Measurements from ENCODE around the gene NUDT16L1. TPM values are rescaled to one million over a fixed set of nuclear protein-coding genes. Genes with fewer than 3 reads are reported as not detected.
"Not testable (repeated sequence)": the region's sequence is repeated elsewhere in the genome, so short reads cannot be mapped to it uniquely, and the experiment has no call there.

Gene NUDT16L1
- total RNA-seq, 1 donor from 2014 or later, result 61.9 TPM

- H3K36me3 ChIP-seq, result peaks cover 16% of the 10 kb centered on the region
- no peaks in the 10 kb centered on the region for H3K9me3 ChIP-seq (replicated peaks)
- H3K4me1 ChIP-seq, result peaks cover 25% of the 10 kb centered on the region
- no peaks in the 10 kb centered on the region for H3K27me3 ChIP-seq (ENCODE audit: low read depth)
- peak overlapping the region; percentile 84 for H3K27ac ChIP-seq (replicated peaks)
- DNase-seq, result peak; percentile 91
- H3K4me3 ChIP-seq, result peak overlapping the region; percentile 88
- intact Hi-C loops (cut with micrococcal nuclease), result no loop called here
- no peak for TF ChIP-seq CTCF (IDR thresholded peaks at IDR 0.05; ENCODE audit: borderline replicate concordance)
Measured at GRCh38 chr16:4734730-4735535, 41.6 kb downstream of the NUDT16L1 start.

DNA sequence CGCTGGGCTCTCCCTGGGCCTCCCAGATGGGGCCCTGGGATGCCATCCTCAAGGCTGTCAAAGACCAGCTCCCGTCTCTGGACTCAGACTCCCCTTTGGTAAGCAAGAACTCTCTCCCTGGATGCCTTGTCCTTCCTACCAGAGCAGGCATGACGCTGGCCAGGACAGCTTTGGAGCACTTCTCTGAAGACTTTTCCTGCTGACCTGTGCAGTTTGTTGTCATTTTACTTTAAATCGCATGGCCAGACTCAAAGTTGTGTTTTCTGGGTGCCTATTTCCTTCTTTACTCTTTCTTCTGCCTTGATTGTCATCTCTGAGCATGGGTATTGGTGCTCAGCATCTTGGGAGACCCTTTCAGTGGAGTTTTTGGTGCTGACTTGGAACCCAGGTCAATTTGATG, 43.2 kb downstream of the NUDT16L1 start:
- Histone ChIP-seq H3K4me3 (no peak overlapping the region), H3K4me1 (peaks cover 25% of the 10 kb centered on the region), H3K27me3 (ENCODE audit: low read depth) (no peaks in the 10 kb centered on the region), H3K9me3 (replicated peaks) (no peaks in the 10 kb centered on the region), H3K36me3 (no peaks in the 10 kb centered on the region), H3K27ac (replicated peaks) (no peak overlapping the region)
- DNase-seq, result no peak
- no peak for TF ChIP-seq CTCF (IDR thresholded peaks at IDR 0.05; ENCODE audit: borderline replicate concordance)
- intact Hi-C loops (cut with micrococcal nuclease), result no loop called here

GRCh38 chr16:4737545-4737944, 44.2 kb downstream of the NUDT16L1 start:
- no peak overlapping the region for H3K27ac ChIP-seq (replicated peaks)
- no peak for TF ChIP-seq CTCF (IDR thresholded peaks at IDR 0.05; ENCODE audit: borderline replicate concordance)
- intact Hi-C loops (cut with micrococcal nuclease), result no loop called here
- H3K36me3 ChIP-seq, result no peaks in the 10 kb centered on the region
- no peak for DNase-seq
- no peak overlapping the region for H3K4me3 ChIP-seq
- H3K4me1 ChIP-seq, result peaks cover 25% of the 10 kb centered on the region
- no peaks in the 10 kb centered on the region for H3K27me3 ChIP-seq (ENCODE audit: low read depth)
- H3K9me3 ChIP-seq (replicated peaks), result no peaks in the 10 kb centered on the region

GRCh38 chr16:4738370-4738769, 45.0 kb downstream of the NUDT16L1 start:
- H3K27ac ChIP-seq (replicated peaks); DNase-seq; intact Hi-C loops (cut with micrococcal nuclease); H3K36me3 ChIP-seq; H3K27me3 ChIP-seq (ENCODE audit: low read depth); H3K4me3 ChIP-seq; H3K9me3 ChIP-seq (replicated peaks): not testable (repeated sequence)
- peaks cover 28% of the 10 kb centered on the region for H3K4me1 ChIP-seq

DNA sequence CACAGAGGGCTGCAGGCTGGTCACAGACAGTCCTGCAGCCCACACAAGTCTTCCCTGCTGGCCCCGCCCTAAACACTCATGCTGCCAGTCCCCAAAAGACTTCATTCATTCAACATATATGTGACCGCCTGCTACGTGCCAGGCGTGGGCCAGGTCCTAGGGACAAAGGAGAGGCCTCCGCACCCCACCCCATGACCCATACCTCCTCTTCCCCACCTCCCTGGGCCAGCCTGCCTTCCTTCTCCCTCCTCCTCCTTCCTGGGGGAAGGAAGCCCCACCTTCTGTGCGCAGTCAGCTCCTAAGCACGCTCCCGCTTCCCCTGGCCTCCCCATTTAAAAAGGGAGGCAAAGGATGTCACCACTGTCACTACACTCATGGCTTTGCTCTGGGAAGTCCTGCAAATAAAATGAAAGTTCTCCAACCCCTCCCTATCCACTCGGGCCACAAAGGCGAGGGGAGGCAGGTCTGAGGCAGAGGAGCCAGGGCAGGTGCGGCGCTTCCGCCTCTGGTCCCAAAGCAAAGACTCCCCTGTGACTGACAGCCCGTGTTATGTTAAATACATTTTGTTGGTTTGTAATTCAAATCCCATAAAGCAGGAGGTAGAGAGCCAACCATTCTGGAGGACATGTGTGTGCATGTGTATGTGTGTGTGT, 50.0 kb downstream of the NUDT16L1 start:
- Histone ChIP-seq H3K4me3 (peak overlapping the region; percentile 16), H3K36me3 (no peaks in the 10 kb centered on the region), H3K9me3 (replicated peaks) (no peaks in the 10 kb centered on the region), H3K4me1 (peaks cover 11% of the 10 kb centered on the region), H3K27ac (replicated peaks) (no peak overlapping the region), H3K27me3 (ENCODE audit: low read depth) (no peaks in the 10 kb centered on the region)
- TF ChIP-seq CTCF (IDR thresholded peaks at IDR 0.05; ENCODE audit: borderline replicate concordance), result no peak
- DNase-seq, result no peak
- intact Hi-C loops (cut with micrococcal nuclease), result no loop called here

Measured in left ventricle myocardium inferior (tissue), 1 donor.